Endodermal cell (in vitro differentiated cells): ENCODE measurements around the gene SBK1. TPM values are rescaled to one million over a fixed set of nuclear protein-coding genes. Genes with fewer than 3 reads are reported as not detected.

Experiments
- DNase-seq: peaks from one replicate; pipeline ENCODE4 v3.0.0-alpha.2; 2017
- H3K27ac ChIP-seq: 2 replicates; pipeline ENCODE4 v1.5.1; 2013; ENCODE audit warnings: mild to moderate bottlenecking, low read depth, low read length, moderate library complexity
- H3K27me3 ChIP-seq: 2 replicates; pipeline ENCODE4 v1.6.1; 2013; ENCODE audit warnings: mild to moderate bottlenecking, low read length, moderate library complexity; ENCODE audit not compliant: insufficient read depth, control insufficient read depth, poor library complexity, severe bottlenecking
- H3K36me3 ChIP-seq: 2 replicates; pipeline ENCODE4 v1.7.0; 2013; ENCODE audit warnings: mild to moderate bottlenecking, low read length, moderate library complexity; ENCODE audit not compliant: control insufficient read depth, insufficient read depth
- H3K4me1 ChIP-seq: one replicate; pipeline ENCODE4 v1.7.0; 2013; ENCODE audit warnings: low read length; ENCODE audit not compliant: control insufficient read depth, insufficient read depth
- H3K4me3 ChIP-seq: 2 replicates; pipeline ENCODE4 v1.5.1; 2013; ENCODE audit warnings: mild to moderate bottlenecking, low read length, moderate library complexity
- H3K9ac ChIP-seq: 2 replicates; pipeline ENCODE4 v1.6.1; 2013; ENCODE audit warnings: mild to moderate bottlenecking, low read length, moderate library complexity; ENCODE audit not compliant: poor library complexity, severe bottlenecking; ENCODE audit errors: extremely low read depth
- H3K9me3 ChIP-seq: 2 replicates; pipeline ENCODE4 v1.6.1; 2013; ENCODE audit warnings: mild to moderate bottlenecking, low read length, moderate library complexity; ENCODE audit not compliant: control insufficient read depth
- H3K27ac Mint-ChIP-seq: 2 replicates; pipeline ENCODE4 v1.8.0; 2020; ENCODE audit warnings: mixed read lengths
- H3K27me3 Mint-ChIP-seq: 2 replicates; pipeline ENCODE4 v1.8.0; 2021; ENCODE audit warnings: mild to moderate bottlenecking, mixed read lengths; ENCODE audit not compliant: insufficient read depth
- H3K36me3 Mint-ChIP-seq: 2 replicates; pipeline ENCODE4 v1.8.0; 2020; ENCODE audit warnings: low read depth, mixed read lengths
- H3K4me1 Mint-ChIP-seq: 2 replicates; pipeline ENCODE4 v1.8.0; 2020; ENCODE audit warnings: mixed read lengths
- H3K4me3 Mint-ChIP-seq: 2 replicates; pipeline ENCODE4 v1.8.0; 2020; ENCODE audit warnings: mild to moderate bottlenecking, moderate library complexity, mixed read lengths
- H3K9me3 Mint-ChIP-seq: 2 replicates; pipeline ENCODE4 v1.8.0; 2020; ENCODE audit warnings: mild to moderate bottlenecking, mixed read lengths
- WGBS, 2 experiments: methylation state at CpG; one replicate each; pipeline versions ENCODE4 v1.1.5 to v1.1.7; 2013; ENCODE audit warnings: missing lambda C conversion rate in 2 of 2, mixed read lengths in 1 of 2; ENCODE audit not compliant: insufficient coverage in 1 of 2, insufficient read length in 1 of 2; 5-methylcytosine and 5-hydroxymethylcytosine counted together
- total RNA-seq, 2 donors: library from RNA; stranded (reverse); fragmentation: NEBNext Ultra II Directional in 1 of 2; extraction: Animal tissue kit (Norgen Biotek cat#: 25700) in 1 of 2; gene quantifications; 2 replicates in 1 of 2; 3 replicates in 1 of 2; pipeline ENCODE4 v1.2.1, GENCODE V29; 2021
- TF ChIP-seq, protein P1 (sequence below): fragments of 200-600 bp; sonication (generic); conservative IDR thresholded peaks from 2 replicates; pipeline ENCODE4 v1.5.0; 2021; ENCODE audit warnings: antibody characterized with exemption, mild to moderate bottlenecking

SBK1 gene
- total RNA-seq, 2 donors from 2014 or later = 55.9 to 62.5 TPM

- TF ChIP-seq, protein P1, sequence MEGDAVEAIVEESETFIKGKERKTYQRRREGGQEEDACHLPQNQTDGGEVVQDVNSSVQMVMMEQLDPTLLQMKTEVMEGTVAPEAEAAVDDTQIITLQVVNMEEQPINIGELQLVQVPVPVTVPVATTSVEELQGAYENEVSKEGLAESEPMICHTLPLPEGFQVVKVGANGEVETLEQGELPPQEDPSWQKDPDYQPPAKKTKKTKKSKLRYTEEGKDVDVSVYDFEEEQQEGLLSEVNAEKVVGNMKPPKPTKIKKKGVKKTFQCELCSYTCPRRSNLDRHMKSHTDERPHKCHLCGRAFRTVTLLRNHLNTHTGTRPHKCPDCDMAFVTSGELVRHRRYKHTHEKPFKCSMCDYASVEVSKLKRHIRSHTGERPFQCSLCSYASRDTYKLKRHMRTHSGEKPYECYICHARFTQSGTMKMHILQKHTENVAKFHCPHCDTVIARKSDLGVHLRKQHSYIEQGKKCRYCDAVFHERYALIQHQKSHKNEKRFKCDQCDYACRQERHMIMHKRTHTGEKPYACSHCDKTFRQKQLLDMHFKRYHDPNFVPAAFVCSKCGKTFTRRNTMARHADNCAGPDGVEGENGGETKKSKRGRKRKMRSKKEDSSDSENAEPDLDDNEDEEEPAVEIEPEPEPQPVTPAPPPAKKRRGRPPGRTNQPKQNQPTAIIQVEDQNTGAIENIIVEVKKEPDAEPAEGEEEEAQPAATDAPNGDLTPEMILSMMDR = peak; percentile 98
- no peaks in the 10 kb centered on the region for H3K36me3 Mint-ChIP-seq
- H3K27ac Mint-ChIP-seq = peak overlapping the region; percentile 52
Observed at GRCh38 chr16:28277537-28278388, 14.6 kb upstream of the SBK1 start.

GRCh38 chr16:28279006-28279405 lies 13.3 kb upstream of the SBK1 start:
- peaks cover 4% of the 10 kb centered on the region for H3K4me1 Mint-ChIP-seq
- Histone ChIP-seq H3K36me3 (no peaks in the 10 kb centered on the region), H3K4me1 (no peaks in the 10 kb centered on the region), H3K27ac (no peak overlapping the region), H3K9me3 (no peaks in the 10 kb centered on the region), H3K9ac (no peak overlapping the region), H3K4me3 (no peak overlapping the region), H3K27me3 (peaks cover 33% of the 10 kb centered on the region)
- H3K36me3 Mint-ChIP-seq = peaks cover under 1% of the 10 kb centered on the region
- no peak overlapping the region for H3K4me3 Mint-ChIP-seq
- WGBS, 2 experiments = 92 to 94% methylated on average over 2 to 6 of the region's 6 CpGs
- no peaks in the 10 kb centered on the region for H3K9me3 Mint-ChIP-seq
- DNase-seq = no peak
- H3K27me3 Mint-ChIP-seq = peaks cover 35% of the 10 kb centered on the region
- TF ChIP-seq, protein P1 = no peak
- no peak overlapping the region for H3K27ac Mint-ChIP-seq

More at GRCh38 chr16:28277537-28278388, 14.6 kb upstream of the SBK1 start:
- Mint-ChIP-seq H3K4me3 (peak overlapping the region; percentile 55), H3K4me1 (peaks cover 4% of the 10 kb centered on the region), H3K9me3 (no peaks in the 10 kb centered on the region), H3K27me3 (peaks cover 45% of the 10 kb centered on the region)
- 9 to 11% methylated on average over 25 to 43 of the region's 44 CpGs for WGBS, 2 experiments
- peaks cover 42% of the 10 kb centered on the region for H3K27me3 ChIP-seq
- H3K9me3 ChIP-seq = no peaks in the 10 kb centered on the region
- H3K9ac ChIP-seq = no peak overlapping the region
- H3K27ac ChIP-seq = peak overlapping the region; percentile 72
- peak overlapping the region; percentile 73 for H3K4me3 ChIP-seq
- no peaks in the 10 kb centered on the region for H3K36me3 ChIP-seq
- DNase-seq = peak; percentile 96
- no peaks in the 10 kb centered on the region for H3K4me1 ChIP-seq

DNA sequence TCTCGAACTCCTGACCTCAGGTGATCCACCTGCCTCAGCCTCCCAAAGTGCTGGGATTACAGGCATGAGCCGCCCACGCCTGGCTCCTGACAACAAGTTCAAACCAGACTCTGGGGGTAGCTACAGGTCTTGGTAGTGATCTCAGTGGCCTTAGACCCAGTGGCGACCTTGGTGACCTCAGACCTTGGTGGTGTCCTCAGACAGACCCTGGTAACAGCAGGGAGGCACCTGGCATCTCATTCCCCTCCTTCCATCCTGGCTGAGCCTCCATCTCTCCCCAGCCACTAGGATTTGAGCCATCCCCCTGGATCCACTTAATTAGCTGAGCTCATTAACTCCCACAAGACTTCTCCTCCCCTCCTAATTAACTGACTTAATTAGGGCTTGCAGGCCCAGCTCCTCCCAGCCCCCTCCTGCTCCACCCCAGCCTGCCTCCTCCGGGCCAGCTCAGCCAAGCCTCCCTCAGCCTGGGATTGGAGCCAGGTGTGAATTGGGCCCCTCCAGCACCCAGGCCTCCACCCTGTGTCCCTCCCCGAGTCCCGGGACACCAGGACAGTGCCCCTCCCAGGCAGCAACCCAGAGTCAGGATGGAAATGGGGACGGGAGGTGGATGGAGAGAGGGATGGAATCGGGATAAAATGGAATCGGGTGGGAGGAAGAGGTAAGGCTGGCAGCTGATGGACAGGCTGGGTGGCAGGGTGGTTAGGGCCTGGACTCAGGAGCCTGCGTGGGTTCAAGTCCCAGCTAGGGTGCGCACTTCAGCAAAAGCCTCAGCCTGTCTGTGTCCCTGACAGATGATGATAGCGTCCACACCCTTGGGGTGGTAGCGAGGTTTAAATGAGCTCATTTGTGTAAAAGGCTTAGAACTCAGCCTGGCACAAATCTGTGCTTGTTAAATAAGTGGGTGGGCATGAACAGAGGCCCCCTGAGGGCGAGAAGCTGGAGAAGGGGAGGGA lies 11.2 kb upstream of the SBK1 start:
- peaks cover 4% of the 10 kb centered on the region for H3K4me1 Mint-ChIP-seq
- peaks cover 11% of the 10 kb centered on the region for H3K36me3 Mint-ChIP-seq
- H3K9ac ChIP-seq = no peak overlapping the region
- TF ChIP-seq, protein P1 = peak; percentile 19
- no peak overlapping the region for H3K4me3 ChIP-seq
- no peak overlapping the region for H3K4me3 Mint-ChIP-seq
- no peaks in the 10 kb centered on the region for H3K36me3 ChIP-seq
- H3K27ac ChIP-seq = no peak overlapping the region
- no peaks in the 10 kb centered on the region for H3K4me1 ChIP-seq
- DNase-seq = peak; percentile 50
- H3K9me3 ChIP-seq = no peaks in the 10 kb centered on the region
- no peaks in the 10 kb centered on the region for H3K9me3 Mint-ChIP-seq
- H3K27ac Mint-ChIP-seq = no peak overlapping the region
- peaks cover 12% of the 10 kb centered on the region for H3K27me3 ChIP-seq
- WGBS, 2 experiments = 77 to 87% methylated on average over 11 to 15 of the region's 15 CpGs
- peaks cover 14% of the 10 kb centered on the region for H3K27me3 Mint-ChIP-seq
